ENCODE data around the gene CDH8.
"Not testable (repeated sequence)": the region's sequence is repeated elsewhere in the genome, so short reads cannot be mapped to it uniquely, and the experiment has no call there.

Gene CDH8

DNA sequence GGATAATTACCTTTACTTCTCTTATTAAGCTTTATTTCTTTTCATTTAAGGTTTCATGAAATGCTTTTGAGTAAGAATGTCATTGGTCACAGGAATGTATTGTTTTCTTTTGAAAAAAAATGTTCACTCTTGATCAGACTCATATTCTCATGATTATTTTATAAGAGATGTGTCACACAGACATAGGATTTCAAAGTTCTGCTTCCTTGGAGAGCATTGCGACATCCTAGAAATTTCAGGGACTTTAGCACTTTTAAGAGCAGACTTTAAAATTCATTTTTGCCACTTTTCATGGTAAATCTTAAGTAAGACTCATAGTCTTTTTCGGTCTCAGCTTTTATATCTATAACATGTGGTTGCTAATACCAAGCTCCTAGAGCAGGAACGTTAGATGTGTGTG, 314.7 kb downstream of the CDH8 start:
- no peak overlapping the region for H3K4me3 ChIP-seq (replicated peaks; ENCODE audit: low read depth, low read length)
- DNase-seq (ENCODE audit: low read depth) = no peak
- TF ChIP-seq, protein P1, sequence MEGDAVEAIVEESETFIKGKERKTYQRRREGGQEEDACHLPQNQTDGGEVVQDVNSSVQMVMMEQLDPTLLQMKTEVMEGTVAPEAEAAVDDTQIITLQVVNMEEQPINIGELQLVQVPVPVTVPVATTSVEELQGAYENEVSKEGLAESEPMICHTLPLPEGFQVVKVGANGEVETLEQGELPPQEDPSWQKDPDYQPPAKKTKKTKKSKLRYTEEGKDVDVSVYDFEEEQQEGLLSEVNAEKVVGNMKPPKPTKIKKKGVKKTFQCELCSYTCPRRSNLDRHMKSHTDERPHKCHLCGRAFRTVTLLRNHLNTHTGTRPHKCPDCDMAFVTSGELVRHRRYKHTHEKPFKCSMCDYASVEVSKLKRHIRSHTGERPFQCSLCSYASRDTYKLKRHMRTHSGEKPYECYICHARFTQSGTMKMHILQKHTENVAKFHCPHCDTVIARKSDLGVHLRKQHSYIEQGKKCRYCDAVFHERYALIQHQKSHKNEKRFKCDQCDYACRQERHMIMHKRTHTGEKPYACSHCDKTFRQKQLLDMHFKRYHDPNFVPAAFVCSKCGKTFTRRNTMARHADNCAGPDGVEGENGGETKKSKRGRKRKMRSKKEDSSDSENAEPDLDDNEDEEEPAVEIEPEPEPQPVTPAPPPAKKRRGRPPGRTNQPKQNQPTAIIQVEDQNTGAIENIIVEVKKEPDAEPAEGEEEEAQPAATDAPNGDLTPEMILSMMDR (IDR thresholded peaks at IDR 0.05; ENCODE audit: low read length, missing control alignments) = no peak

- no peak for DNase-seq (ENCODE audit: low read depth)
- TF ChIP-seq, protein P1 (IDR thresholded peaks at IDR 0.05; ENCODE audit: low read length, missing control alignments) = no peak
- no peak overlapping the region for H3K4me3 ChIP-seq (replicated peaks; ENCODE audit: low read depth, low read length)
These were observed 320.8 kb downstream of the CDH8 start for GRCh38 chr16:61715393-61715792.

GRCh38 chr16:61713787-61714186, 322.5 kb downstream of the CDH8 start:
- H3K4me3 ChIP-seq (replicated peaks; ENCODE audit: low read depth, low read length) = no peak overlapping the region
- DNase-seq (ENCODE audit: low read depth) = no peak
- TF ChIP-seq, protein P1 (IDR thresholded peaks at IDR 0.05; ENCODE audit: low read length, missing control alignments) = no peak

- DNase-seq (ENCODE audit: low read depth); H3K4me3 ChIP-seq (replicated peaks; ENCODE audit: low read depth, low read length): not testable (repeated sequence)
These were observed 336.6 kb downstream of the CDH8 start for GRCh38 chr16:61699640-61700039.

- TF ChIP-seq, protein P1 (IDR thresholded peaks at IDR 0.05; ENCODE audit: low read length, missing control alignments) = no peak
- no peak for DNase-seq (ENCODE audit: low read depth)
- H3K4me3 ChIP-seq (replicated peaks; ENCODE audit: low read depth, low read length) = no peak overlapping the region
These were observed 351.7 kb downstream of the CDH8 start for GRCh38 chr16:61684541-61684940.

DNA sequence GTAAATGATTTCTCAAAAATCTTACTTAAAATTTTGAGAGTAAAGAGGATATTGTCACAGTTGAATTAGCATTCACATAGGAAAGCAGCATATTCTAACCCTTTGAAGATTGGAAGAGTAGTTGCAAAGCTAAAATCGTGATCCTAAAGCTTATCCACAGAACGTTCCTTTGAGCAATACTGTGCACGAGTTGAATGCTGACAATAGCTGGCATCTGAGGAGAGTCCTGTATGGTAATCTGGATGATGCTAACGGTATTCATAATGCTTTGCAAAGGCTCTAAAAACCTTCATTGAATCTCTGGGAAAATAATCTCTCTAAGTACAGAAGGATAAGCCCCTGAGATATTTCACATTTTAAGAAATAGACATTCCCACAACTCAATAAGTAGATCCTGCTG, 354.6 kb downstream of the CDH8 start:
- TF ChIP-seq, protein P1 (IDR thresholded peaks at IDR 0.05; ENCODE audit: low read length, missing control alignments) = no peak
- H3K4me3 ChIP-seq (replicated peaks; ENCODE audit: low read depth, low read length) = no peak overlapping the region
- DNase-seq (ENCODE audit: low read depth) = no peak

- TF ChIP-seq, protein P1 (IDR thresholded peaks at IDR 0.05; ENCODE audit: low read length, missing control alignments) = no peak
- no peak for DNase-seq (ENCODE audit: low read depth)
- H3K4me3 ChIP-seq (replicated peaks; ENCODE audit: low read depth, low read length) = no peak overlapping the region
These were observed 355.1 kb downstream of the CDH8 start for GRCh38 chr16:61681124-61681523.

- TF ChIP-seq, protein P1 (IDR thresholded peaks at IDR 0.05; ENCODE audit: low read length, missing control alignments) = no peak
- H3K4me3 ChIP-seq (replicated peaks; ENCODE audit: low read depth, low read length) = no peak overlapping the region
- no peak for DNase-seq (ENCODE audit: low read depth)
These were observed 358.1 kb downstream of the CDH8 start for GRCh38 chr16:61678182-61678581.

Measured in fibroblast of pulmonary artery (primary cell).